Subcutaneous abdominal adipose tissue (tissue), 5 donors: ENCODE data around the gene MYOF.
"Not testable (repeated sequence)": the region's sequence is repeated elsewhere in the genome, so short reads cannot be mapped to it uniquely, and the experiment has no call there.

ENCODE experiments used
- H3K27ac ChIP-seq: one replicate; pipeline ENCODE4 v1.7.0; 2013; ENCODE audit warnings: low read depth, mild to moderate bottlenecking, inconsistent platforms, low read length, moderate library complexity
- H3K27me3 ChIP-seq, 5 donors: one replicate each; pipeline ENCODE4 v1.7.0; 2013; ENCODE audit warnings: low read length in 5 of 5, inconsistent platforms in 1 of 5; ENCODE audit not compliant: control insufficient read depth in 5 of 5, insufficient read depth in 4 of 5
- H3K36me3 ChIP-seq, 5 donors: one replicate each; pipeline ENCODE4 v1.7.0; 2013; ENCODE audit warnings: low read length in 5 of 5; ENCODE audit not compliant: control insufficient read depth in 5 of 5, insufficient read depth in 5 of 5
- H3K4me1 ChIP-seq, 5 donors: one replicate each; pipeline ENCODE4 v1.7.0; 2013; ENCODE audit warnings: low read length in 5 of 5, mild to moderate bottlenecking in 3 of 5, moderate library complexity in 1 of 5; ENCODE audit not compliant: control insufficient read depth in 5 of 5, insufficient read depth in 5 of 5
- H3K4me3 ChIP-seq, 5 donors: one replicate each; pipeline ENCODE4 v1.7.0; 2013; ENCODE audit warnings: low read length in 5 of 5, low read depth in 1 of 5
- H3K9ac ChIP-seq, 5 donors: one replicate each; pipeline ENCODE4 v1.7.0; 2013; ENCODE audit warnings: low read length in 5 of 5, mild to moderate bottlenecking in 4 of 5, moderate library complexity in 3 of 5
- H3K9me3 ChIP-seq, 5 donors: one replicate each; pipeline ENCODE4 v1.7.0; 2013; ENCODE audit warnings: low read length in 5 of 5; ENCODE audit not compliant: control insufficient read depth in 5 of 5
- donor health status: healthy.
- donor health status: healthy.
- donor health status: healthy.
- donor health status: healthy.
- donor health status: healthy.

The MYOF gene

GRCh38 chr10:93445097-93445960 is 36.8 kb downstream of the MYOF start:
- H3K9me3 ChIP-seq = no peaks in the 10 kb centered on the region
- H3K27ac ChIP-seq = peak overlapping the region; percentile 92
- peak overlapping the region in 2 of 5 donors; percentile 32 for H3K4me3 ChIP-seq
- peaks cover 0 to 25% (median 2%) of the 10 kb centered on the region in 5 donors for H3K36me3 ChIP-seq
- H3K27me3 ChIP-seq = peaks cover 0 to 3% (median 0%) of the 10 kb centered on the region in 5 donors
- H3K4me1 ChIP-seq = peaks cover 7 to 37% (median 28%) of the 10 kb centered on the region in 5 donors
- peak overlapping the region; percentile 44 to 89 (median 48) for H3K9ac ChIP-seq

- Histone ChIP-seq H3K27ac (no peak overlapping the region), H3K9me3 (no peaks in the 10 kb centered on the region), H3K9ac (no peak overlapping the region), H3K4me3 (no peak overlapping the region), H3K27me3 (peaks cover 0 to 3% (median 0%) of the 10 kb centered on the region in 5 donors), H3K4me1 (peaks cover 10 to 52% (median 35%) of the 10 kb centered on the region in 5 donors), H3K36me3 (peaks cover 0 to 18% (median 0%) of the 10 kb centered on the region in 5 donors)
These were observed 38.7 kb downstream of the MYOF start for GRCh38 chr10:93443481-93443880.

- not testable (repeated sequence) for H3K27me3 ChIP-seq, H3K27ac ChIP-seq, H3K9me3 ChIP-seq, H3K4me3 ChIP-seq, H3K9ac ChIP-seq
- peaks cover 0 to 18% (median 0%) of the 10 kb centered on the region in 5 donors for H3K36me3 ChIP-seq
- H3K4me1 ChIP-seq = peaks cover 16 to 59% (median 43%) of the 10 kb centered on the region in 5 donors
These were observed 39.4 kb downstream of the MYOF start for GRCh38 chr10:93442721-93443120.

- peaks cover 23 to 71% (median 51%) of the 10 kb centered on the region in 5 donors for H3K4me1 ChIP-seq
- peaks cover 0 to 12% (median 0%) of the 10 kb centered on the region in 5 donors for H3K36me3 ChIP-seq
- peak overlapping the region in 3 of 5 donors; percentile 31 to 82 (median 50) for H3K9ac ChIP-seq
- H3K4me3 ChIP-seq = no peak overlapping the region
- no peaks in the 10 kb centered on the region for H3K9me3 ChIP-seq
- peaks cover 0 to 3% (median 0%) of the 10 kb centered on the region in 5 donors for H3K27me3 ChIP-seq
- peak overlapping the region; percentile 96 for H3K27ac ChIP-seq
These were observed 41.5 kb downstream of the MYOF start for GRCh38 chr10:93440591-93441091.

- H3K27ac ChIP-seq = peak overlapping the region; percentile 96
- no peaks in the 10 kb centered on the region for H3K27me3 ChIP-seq
- peak overlapping the region in 3 of 5 donors; percentile 29 to 86 (median 39) for H3K9ac ChIP-seq
- peaks cover 0 to 4% (median 0%) of the 10 kb centered on the region in 5 donors for H3K36me3 ChIP-seq
- H3K4me1 ChIP-seq = peaks cover 18 to 82% (median 60%) of the 10 kb centered on the region in 5 donors
- no peaks in the 10 kb centered on the region for H3K9me3 ChIP-seq
- H3K4me3 ChIP-seq = peak overlapping the region in 1 of 5 donors; percentile 11
These were observed 43.4 kb downstream of the MYOF start for GRCh38 chr10:93438613-93439253.

GRCh38 chr10:93437946-93438612 is 44.1 kb downstream of the MYOF start:
- H3K4me1 ChIP-seq = peaks cover 18 to 83% (median 60%) of the 10 kb centered on the region in 5 donors
- peak overlapping the region; percentile 70 to 87 (median 72) for H3K9ac ChIP-seq

GRCh38 chr10:93437086-93437945 is 44.8 kb downstream of the MYOF start:
- Histone ChIP-seq H3K27ac (peak overlapping the region; percentile 96), H3K27me3 (no peaks in the 10 kb centered on the region), H3K4me3 (peak overlapping the region; percentile 14 to 49 (median 40)), H3K36me3 (no peaks in the 10 kb centered on the region), H3K4me1 (peaks cover 18 to 79% (median 55%) of the 10 kb centered on the region in 5 donors), H3K9me3 (no peaks in the 10 kb centered on the region), H3K9ac (peak overlapping the region; percentile 70 to 95 (median 72))

More at GRCh38 chr10:93437946-93438612, 44.1 kb downstream of the MYOF start:
- peak overlapping the region in 4 of 5 donors; percentile 11 to 49 (median 42) for H3K4me3 ChIP-seq
- H3K27ac ChIP-seq = peak overlapping the region; percentile 96
- no peaks in the 10 kb centered on the region for H3K27me3 ChIP-seq
- H3K36me3 ChIP-seq = no peaks in the 10 kb centered on the region
- H3K9me3 ChIP-seq = no peaks in the 10 kb centered on the region

- H3K4me3 ChIP-seq = peak overlapping the region in 2 of 5 donors; percentile 14 to 19
- peak overlapping the region; percentile 25 to 95 (median 60) for H3K9ac ChIP-seq
- no peaks in the 10 kb centered on the region for H3K36me3 ChIP-seq
- peaks cover 18 to 72% (median 60%) of the 10 kb centered on the region in 5 donors for H3K4me1 ChIP-seq
- no peaks in the 10 kb centered on the region for H3K27me3 ChIP-seq
- no peaks in the 10 kb centered on the region for H3K9me3 ChIP-seq
- peak overlapping the region; percentile 96 for H3K27ac ChIP-seq
These were observed 45.5 kb downstream of the MYOF start for GRCh38 chr10:93436591-93437085.
